K562 (cell line): Measurements from ENCODE around the gene FOXR1.

ENCODE experiments used
- ETV5 ChIP-seq: sonication (generic); formaldehyde crosslinking; IDR thresholded peaks from 2 replicates; pipeline ENCODE4 v1.4.0; 2020; ENCODE audit warnings: low read depth, mild to moderate bottlenecking, missing genetic modification reagents
- MTA2 ChIP-seq: fragments of 450-650 bp; IDR thresholded peaks from 2 replicates; pipeline ENCODE4 v1.6.1; 2016; ENCODE audit warnings: low read depth
- NFYB ChIP-seq: IDR thresholded peaks from 2 replicates; pipeline ENCODE4 v1.6.1; 2011; ENCODE audit warnings: mild to moderate bottlenecking, moderate library complexity; ENCODE audit not compliant: insufficient read length; ENCODE audit errors: extremely low read depth
- ZSCAN29 ChIP-seq: fragments of 450-650 bp; IDR thresholded peaks from 2 replicates; pipeline ENCODE4 v1.6.1; 2017
- TF ChIP-seq, protein P1 (sequence below): sonication (generic); formaldehyde crosslinking; IDR thresholded peaks from 2 replicates; pipeline ENCODE4 v1.9.0; 2022; ENCODE audit warnings: mild to moderate bottlenecking, missing genetic modification reagents

DNA sequence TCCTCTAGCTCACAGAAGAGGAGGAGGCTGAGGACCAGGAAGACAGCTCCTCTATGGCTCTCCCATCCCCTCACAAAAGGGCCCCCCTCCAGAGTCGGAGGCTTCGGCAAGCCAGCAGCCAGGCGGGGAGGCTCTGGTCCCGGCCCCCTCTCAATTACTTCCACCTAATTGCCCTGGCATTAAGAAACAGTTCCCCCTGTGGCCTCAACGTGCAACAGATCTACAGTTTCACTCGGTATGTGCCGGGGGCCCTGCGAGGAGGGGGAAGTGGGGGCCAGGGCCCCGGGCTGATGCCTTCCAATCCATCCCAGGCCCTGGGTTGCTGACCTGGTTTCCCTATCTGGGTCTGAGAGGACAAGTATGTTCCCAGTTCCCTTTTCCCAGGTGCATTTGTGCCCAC, 7.9 kb downstream of the FOXR1 start:
- TF ChIP-seq, protein P1, sequence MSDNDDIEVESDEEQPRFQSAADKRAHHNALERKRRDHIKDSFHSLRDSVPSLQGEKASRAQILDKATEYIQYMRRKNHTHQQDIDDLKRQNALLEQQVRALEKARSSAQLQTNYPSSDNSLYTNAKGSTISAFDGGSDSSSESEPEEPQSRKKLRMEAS (CRISPR knock-in tag), result no peak
- no peak for TF ChIP-seq MTA2
- no peak for TF ChIP-seq ZSCAN29
- no peak for TF ChIP-seq NFYB
- TF ChIP-seq ETV5 (CRISPR knock-in tag), result no peak
